Thoracic aorta (tissue), 2 donors: Measurements from ENCODE around the gene SNORC. TPM values are rescaled to one million over a fixed set of nuclear protein-coding genes. Genes with fewer than 3 reads are reported as not detected.

Source experiments
- ATAC-seq: fragments of 150-250 bp; one replicate; pipeline ENCODE4 v1.8.0; 2017; ENCODE audit warnings: low read depth; ENCODE audit not compliant: insufficient number of reproducible peaks, low FRiP score
- DNase-seq: peaks from one replicate; pipeline ENCODE4 v3.0.0-alpha.2; 2020; ENCODE audit warnings: low spot score
- H3K27ac ChIP-seq, 2 donors: fragments of 200-600 bp; sonication (generic); 1 replicate in 1 of 2; 2 replicates in 1 of 2; pipeline ENCODE4 v1.5.1; 2016; ENCODE audit warnings: mild to moderate bottlenecking in 2 of 2, moderate library complexity in 2 of 2
- H3K27me3 ChIP-seq: fragments of 200-600 bp; sonication (generic); replicated peaks from 2 replicates; pipeline ENCODE4 v1.6.0; 2016; ENCODE audit warnings: mild to moderate bottlenecking; ENCODE audit not compliant: insufficient read depth
- H3K36me3 ChIP-seq: fragments of 200-600 bp; sonication (generic); one replicate; pipeline ENCODE4 v1.5.1; 2016
- H3K4me1 ChIP-seq, 2 donors: fragments of 200-600 bp; sonication (generic); 1 replicate in 1 of 2; 2 replicates in 1 of 2; pipeline versions ENCODE4 v1.5.1 to v1.6.0; 2016; ENCODE audit warnings: low read depth in 2 of 2, mild to moderate bottlenecking in 1 of 2; ENCODE audit not compliant: control insufficient read depth in 1 of 2
- H3K4me3 ChIP-seq: fragments of 200-600 bp; sonication (generic); 2 replicates; pipeline ENCODE4 v1.5.1; 2016; ENCODE audit warnings: mild to moderate bottlenecking
- H3K9me3 ChIP-seq: fragments of 200-600 bp; sonication (generic); 2 replicates; pipeline ENCODE4 v1.5.1; 2016
- total RNA-seq, 2 donors: library from RNA; depleted of rRNA; stranded (reverse); fragments of >200 nt; gene quantifications; one replicate each; pipeline versions ENCODE4 v1.1.0 to v1.2.3, GENCODE V29; 2016
- TF ChIP-seq, protein P1 (sequence below): fragments of 200-600 bp; sonication (generic); IDR thresholded peaks from one replicate; pipeline ENCODE4 v1.5.1; 2019; ENCODE audit warnings: antibody characterized with exemption

SNORC gene
- total RNA-seq, 2 donors from 2014 or later: 0.41 to 0.63 TPM

DNA sequence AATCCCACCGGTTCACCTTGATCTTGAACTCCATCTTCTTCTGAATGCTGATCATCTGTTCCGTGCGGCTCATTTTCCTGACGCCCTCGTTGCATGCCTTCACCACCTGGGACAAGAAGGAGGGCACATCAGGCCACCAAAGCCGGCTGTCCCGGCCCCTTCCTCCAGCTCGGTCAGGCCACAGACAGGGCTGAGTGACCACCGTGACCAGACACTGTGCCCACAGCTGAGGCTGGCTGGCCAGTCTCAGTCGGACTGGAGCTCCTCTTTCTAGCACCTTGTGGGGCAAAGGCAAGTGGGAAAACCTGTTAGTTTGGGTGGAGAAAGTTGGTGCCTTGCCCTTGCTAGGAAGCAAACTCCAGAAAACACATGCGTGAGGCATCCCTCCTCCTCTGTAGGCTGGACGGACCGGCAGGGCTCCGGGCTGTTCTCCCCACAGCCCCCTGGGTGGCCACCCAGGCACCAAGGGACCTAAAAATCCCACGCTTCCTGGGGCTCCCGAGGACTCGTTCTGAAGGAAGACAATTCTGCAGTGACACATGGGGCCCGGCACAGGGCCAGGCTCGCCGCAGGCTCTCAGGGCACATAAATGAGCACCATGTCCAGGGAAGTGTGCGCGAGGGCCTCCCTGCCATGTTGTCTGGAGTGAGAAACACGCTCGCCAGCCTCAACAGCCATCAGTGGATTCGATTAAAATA, 15.3 kb downstream of the SNORC start:
- DNase-seq (no peak), ATAC-seq (no peak)
- TF ChIP-seq, protein P1, sequence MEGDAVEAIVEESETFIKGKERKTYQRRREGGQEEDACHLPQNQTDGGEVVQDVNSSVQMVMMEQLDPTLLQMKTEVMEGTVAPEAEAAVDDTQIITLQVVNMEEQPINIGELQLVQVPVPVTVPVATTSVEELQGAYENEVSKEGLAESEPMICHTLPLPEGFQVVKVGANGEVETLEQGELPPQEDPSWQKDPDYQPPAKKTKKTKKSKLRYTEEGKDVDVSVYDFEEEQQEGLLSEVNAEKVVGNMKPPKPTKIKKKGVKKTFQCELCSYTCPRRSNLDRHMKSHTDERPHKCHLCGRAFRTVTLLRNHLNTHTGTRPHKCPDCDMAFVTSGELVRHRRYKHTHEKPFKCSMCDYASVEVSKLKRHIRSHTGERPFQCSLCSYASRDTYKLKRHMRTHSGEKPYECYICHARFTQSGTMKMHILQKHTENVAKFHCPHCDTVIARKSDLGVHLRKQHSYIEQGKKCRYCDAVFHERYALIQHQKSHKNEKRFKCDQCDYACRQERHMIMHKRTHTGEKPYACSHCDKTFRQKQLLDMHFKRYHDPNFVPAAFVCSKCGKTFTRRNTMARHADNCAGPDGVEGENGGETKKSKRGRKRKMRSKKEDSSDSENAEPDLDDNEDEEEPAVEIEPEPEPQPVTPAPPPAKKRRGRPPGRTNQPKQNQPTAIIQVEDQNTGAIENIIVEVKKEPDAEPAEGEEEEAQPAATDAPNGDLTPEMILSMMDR: no peak
- no peaks in the 10 kb centered on the region for H3K9me3 ChIP-seq
- no peak overlapping the region for H3K27ac ChIP-seq
- H3K27me3 ChIP-seq: no peaks in the 10 kb centered on the region
- H3K4me3 ChIP-seq: no peak overlapping the region
- no peaks in the 10 kb centered on the region for H3K4me1 ChIP-seq
- no peaks in the 10 kb centered on the region for H3K36me3 ChIP-seq

DNA sequence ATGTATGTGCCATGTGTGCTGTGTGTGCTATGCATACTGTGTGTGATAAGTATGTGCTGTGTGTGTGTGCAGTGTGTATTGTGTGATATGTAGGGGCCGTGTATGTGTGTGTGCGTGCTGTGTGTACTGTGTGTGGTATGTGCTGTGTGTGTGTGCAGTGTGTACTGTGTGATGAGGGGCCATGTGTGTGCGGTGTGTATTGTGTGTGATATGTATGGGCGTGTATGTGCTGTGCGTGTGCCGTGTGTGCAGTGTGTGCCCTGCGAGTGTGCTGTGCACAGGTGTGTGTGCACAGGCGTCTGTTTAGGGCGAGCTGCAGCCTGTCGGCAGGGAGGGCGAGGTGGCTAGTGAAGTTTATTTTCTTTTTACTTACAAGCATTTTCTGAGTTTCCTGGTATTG, 16.1 kb downstream of the SNORC start:
- H3K27ac ChIP-seq: no peak overlapping the region
- no peaks in the 10 kb centered on the region for H3K27me3 ChIP-seq
- ATAC-seq: no peak
- TF ChIP-seq, protein P1: no peak
- peaks cover 0 to 5% of the 10 kb centered on the region in 2 donors for H3K4me1 ChIP-seq
- no peaks in the 10 kb centered on the region for H3K9me3 ChIP-seq
- H3K36me3 ChIP-seq: no peaks in the 10 kb centered on the region
- H3K4me3 ChIP-seq: no peak overlapping the region
- DNase-seq: no peak

DNA sequence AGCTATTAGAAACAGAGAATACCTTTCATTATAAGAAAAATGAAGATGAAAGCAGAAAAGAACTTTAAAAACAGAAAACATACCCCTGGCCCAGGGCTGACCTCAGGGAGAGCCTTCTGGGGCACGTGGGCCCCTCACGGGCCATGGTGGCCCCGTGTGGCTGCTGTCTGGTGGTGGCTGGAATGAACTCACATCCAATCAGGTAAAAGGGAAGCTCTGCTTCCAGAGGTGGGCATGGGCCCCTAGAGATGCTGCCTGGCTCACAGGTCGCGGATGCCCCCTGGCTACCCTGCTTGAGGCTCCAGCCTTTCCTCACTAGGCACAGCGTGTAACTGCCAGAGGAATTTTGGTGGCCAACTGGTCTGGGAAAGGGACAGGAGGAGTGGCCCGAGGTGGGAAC, 16.6 kb downstream of the SNORC start:
- DNase-seq (no peak), ATAC-seq (no peak)
- H3K27ac ChIP-seq: no peak overlapping the region
- H3K36me3 ChIP-seq: no peaks in the 10 kb centered on the region
- no peak overlapping the region for H3K4me3 ChIP-seq
- peaks cover 0 to 7% of the 10 kb centered on the region in 2 donors for H3K4me1 ChIP-seq
- H3K27me3 ChIP-seq: no peaks in the 10 kb centered on the region
- TF ChIP-seq, protein P1: no peak
- H3K9me3 ChIP-seq: no peaks in the 10 kb centered on the region

DNA sequence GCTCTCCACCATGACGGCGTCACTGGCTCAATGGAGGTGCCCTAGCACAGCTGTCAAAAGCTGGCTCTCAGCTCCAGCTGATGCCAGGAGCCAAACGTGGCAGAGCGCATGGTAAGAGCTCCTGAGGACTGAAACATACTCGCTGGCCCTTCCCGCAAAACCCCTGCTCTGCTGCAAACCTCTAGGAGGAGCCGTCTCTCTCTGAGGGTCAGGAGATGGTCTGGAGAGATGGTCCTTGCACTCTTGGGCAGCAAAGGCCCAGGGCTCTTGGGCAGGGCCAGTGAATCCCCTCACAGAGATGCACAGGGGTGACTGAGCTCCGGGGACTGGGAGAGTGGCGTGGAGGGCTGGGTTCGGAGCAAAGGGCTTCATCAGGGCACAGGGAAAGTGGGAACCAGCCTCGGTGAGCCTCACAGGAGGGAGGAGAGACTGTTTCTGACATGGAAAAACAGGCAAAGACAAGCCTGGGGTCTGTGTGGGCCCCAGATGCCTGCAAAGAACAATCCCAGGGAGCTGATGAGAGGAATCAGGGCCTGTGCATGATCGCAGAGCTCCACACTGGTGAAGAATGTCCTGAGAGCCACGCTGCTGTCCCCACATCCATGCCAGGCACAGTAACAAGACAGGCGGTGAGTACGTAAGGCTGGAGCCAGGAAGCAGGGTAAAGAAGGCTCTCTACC, 17.2 kb downstream of the SNORC start:
- DNase-seq: no peak

More for the DNA sequence above, 17.2 kb downstream of the SNORC start:
- Histone ChIP-seq H3K36me3 (no peaks in the 10 kb centered on the region), H3K9me3 (no peaks in the 10 kb centered on the region), H3K27ac (no peak overlapping the region), H3K27me3 (no peaks in the 10 kb centered on the region), H3K4me3 (no peak overlapping the region), H3K4me1 (peaks cover 0 to 7% of the 10 kb centered on the region in 2 donors)
- no peak for ATAC-seq
- TF ChIP-seq, protein P1: no peak
